ENCODE measurements around the gene VPS25. TPM values are rescaled to one million over a fixed set of nuclear protein-coding genes. Genes with fewer than 3 reads are reported as not detected.

Gene VPS25

Small RNA genes lying within 50 kb of the gene (small RNA-seq; reads per million reads assigned to genes)
- gene HMGN2P15 (ENCODE audit: insufficient read depth): not detected
- 0.90 reads per million for gene MIR6781 (ENCODE audit: insufficient read depth)

Data from mesendoderm (in vitro differentiated cells).